AG04450 (cell line): ENCODE measurements around the gene KRTAP19-6. TPM values are rescaled to one million over a fixed set of nuclear protein-coding genes. Genes with fewer than 3 reads are reported as not detected.
"Not testable (repeated sequence)": the region's sequence is repeated elsewhere in the genome, so short reads cannot be mapped to it uniquely, and the experiment has no call there.

Experiments
- CTCF ChIA-PET: fragments of 300-600, 350-600 bp; formaldehyde crosslinking; extraction: SDS; loops from one replicate; lab custom pipeline; 2022; ENCODE audit warnings: antibody characterized with exemption, inconsistent platforms; lab: Charles Lee
- POLR2A ChIA-PET: fragments of 350-600 bp; formaldehyde crosslinking; extraction: SDS; loops from one replicate; lab custom pipeline; 2021; ENCODE audit warnings: antibody characterized with exemption, inconsistent platforms; lab: Yijun Ruan, JAX
- DNase-seq: peaks from one replicate; pipeline ENCODE4 v3.0.0-alpha.2; 2011; ENCODE audit warnings: low read depth, low spot score
- H3K27ac ChIP-seq: one replicate; pipeline ENCODE4 v1.5.1; 2012; ENCODE audit warnings: low read depth, low read length, control low read depth
- H3K27me3 ChIP-seq: one replicate; pipeline ENCODE4 v1.6.0; 2012; ENCODE audit warnings: low read length; ENCODE audit not compliant: control insufficient read depth, insufficient read depth
- H3K4me3 ChIP-seq: 2 replicates; pipeline ENCODE4 v1.5.1; 2011; ENCODE audit warnings: mild to moderate bottlenecking, low read depth, low read length, control low read depth
- H3K9me3 ChIP-seq: 2 replicates; pipeline ENCODE4 v1.5.1; 2012; ENCODE audit warnings: low read length; ENCODE audit not compliant: control insufficient read depth, insufficient read depth
- CTCF ChIP-seq: IDR thresholded peaks from 2 replicates; pipeline ENCODE4 v1.5.1; 2011; ENCODE audit warnings: low read depth, low read length, control low read depth, inconsistent platforms
- polyA plus RNA-seq: library from polyadenylated mRNA; depleted of rRNA; stranded (reverse); fragments of >200 nt; gene quantifications from 2 replicates; pipeline ENCODE4 v1.2.3, GENCODE V29; 2011

The KRTAP19-6 gene
- polyA plus RNA-seq, 1 experiment, result not detected

DNA sequence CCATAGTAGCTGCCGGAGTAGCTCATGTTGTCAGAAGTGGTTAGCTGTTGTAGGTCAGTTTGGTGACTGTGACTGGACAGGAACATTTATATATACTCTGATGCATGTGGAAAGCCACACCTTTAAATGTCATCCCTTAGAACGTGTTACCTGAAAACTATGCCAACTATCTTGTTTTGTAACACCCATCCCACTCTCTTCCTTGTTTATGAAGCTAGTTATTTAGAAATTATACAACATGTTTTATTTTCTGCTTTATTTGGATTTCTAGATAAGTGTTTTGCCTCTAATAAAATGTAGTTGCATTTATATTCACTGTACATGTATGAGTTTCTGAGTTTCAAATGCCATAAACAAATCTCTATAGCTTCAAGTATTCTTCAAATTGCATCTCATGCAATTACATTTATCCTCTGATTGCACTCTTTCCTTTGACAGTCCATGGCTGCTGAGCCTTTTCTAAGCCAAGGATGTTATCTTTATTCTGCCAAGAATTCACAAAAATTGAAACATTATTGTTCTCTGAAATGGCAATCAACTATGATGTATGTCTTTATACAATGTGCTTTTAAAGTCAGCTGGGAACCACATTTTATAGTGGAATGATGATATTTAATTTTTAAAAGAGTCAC lies 19.7 kb upstream of the KRTAP19-6 start, which contains the start of gene KRTAP19-7:
Gene KRTAP19-7, minus strand, starts transcription at position 51 of the 632 bp plus-strand sequence. Its CDS starts 25 bp downstream, at position 26.
- ChIA-PET CTCF (no interaction called here), POLR2A (no interaction called here)
- peaks cover 10% of the 10 kb centered on the region for H3K9me3 ChIP-seq
- TF ChIP-seq CTCF, result no peak
- no peak within 1 kb of the TSS for H3K27ac ChIP-seq
- no peaks in the 10 kb centered on the region for H3K27me3 ChIP-seq
- no peak for DNase-seq
- no peak within 1 kb of the TSS for H3K4me3 ChIP-seq

DNA sequence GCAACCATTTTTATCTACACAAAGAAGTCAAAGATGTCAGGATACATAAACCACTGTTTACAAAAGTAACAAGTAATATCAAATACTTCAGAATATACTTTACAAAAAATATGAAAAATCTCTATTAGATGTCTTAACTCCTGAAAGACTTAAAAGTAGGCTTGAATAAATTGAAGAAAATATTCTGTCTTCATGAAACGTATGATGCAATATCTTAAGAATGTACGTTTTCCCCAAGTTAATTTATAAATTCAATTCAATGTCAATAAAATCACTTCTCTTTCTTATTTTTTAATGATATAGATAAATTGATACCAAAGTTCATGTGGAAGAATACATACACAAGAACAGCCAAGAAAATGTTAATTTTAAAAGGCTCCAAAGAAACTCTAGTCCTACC lies 13.4 kb upstream of the KRTAP19-6 start:
- no peak for DNase-seq
- Histone ChIP-seq H3K27me3 (no peaks in the 10 kb centered on the region), H3K4me3 (no peak overlapping the region), H3K27ac (no peak overlapping the region), H3K9me3 (peaks cover 15% of the 10 kb centered on the region)
- CTCF ChIA-PET, result no interaction called here
- TF ChIP-seq CTCF, result no peak
- POLR2A ChIA-PET, result no interaction called here

DNA sequence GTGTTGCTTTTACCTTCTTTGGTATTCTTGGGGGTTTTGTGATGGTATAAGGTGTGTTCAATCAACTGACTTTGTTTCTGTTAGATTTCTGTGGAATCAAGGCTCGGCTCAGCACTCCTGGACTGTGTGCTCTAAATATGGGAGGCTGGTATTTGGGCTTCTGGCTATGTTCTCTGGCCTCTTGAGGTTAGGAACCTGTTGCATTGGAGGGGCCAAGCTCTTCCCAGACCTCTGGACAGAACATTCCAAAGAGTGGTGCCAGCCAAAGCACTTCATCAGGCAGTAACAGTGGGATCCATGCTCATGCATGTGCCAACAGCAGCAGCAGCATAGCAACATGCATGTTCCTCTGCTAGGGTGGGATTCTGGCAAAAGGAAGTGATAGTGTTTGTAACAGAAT lies 11.1 kb upstream of the KRTAP19-6 start:
- H3K9me3 ChIP-seq, result peaks cover 8% of the 10 kb centered on the region
- H3K4me3 ChIP-seq, result no peak overlapping the region
- no peaks in the 10 kb centered on the region for H3K27me3 ChIP-seq
- ChIA-PET CTCF (no interaction called here), POLR2A (no interaction called here)
- no peak for DNase-seq
- TF ChIP-seq CTCF, result no peak
- H3K27ac ChIP-seq, result no peak overlapping the region

GRCh38 chr21:30518876-30519275 lies 22.8 kb downstream of the KRTAP19-6 start:
- ChIA-PET POLR2A (no interaction called here), CTCF (no interaction called here)
- Histone ChIP-seq H3K9me3 (no peaks in the 10 kb centered on the region; the same call in 1 of the 2 replicates), H3K4me3 (no peak overlapping the region), H3K27me3 (no peaks in the 10 kb centered on the region), H3K27ac (no peak overlapping the region)
- DNase-seq, result no peak
- no peak for TF ChIP-seq CTCF

- H3K9me3 ChIP-seq, result peaks cover 6% of the 10 kb centered on the region
- TF ChIP-seq CTCF, result no peak
- H3K4me3 ChIP-seq, result no peak overlapping the region
- ChIA-PET CTCF (no interaction called here), POLR2A (no interaction called here)
- H3K27me3 ChIP-seq, result no peaks in the 10 kb centered on the region
- H3K27ac ChIP-seq, result no peak overlapping the region
- DNase-seq, result no peak
Observed at GRCh38 chr21:30515681-30516080, 26.0 kb downstream of the KRTAP19-6 start.

DNA sequence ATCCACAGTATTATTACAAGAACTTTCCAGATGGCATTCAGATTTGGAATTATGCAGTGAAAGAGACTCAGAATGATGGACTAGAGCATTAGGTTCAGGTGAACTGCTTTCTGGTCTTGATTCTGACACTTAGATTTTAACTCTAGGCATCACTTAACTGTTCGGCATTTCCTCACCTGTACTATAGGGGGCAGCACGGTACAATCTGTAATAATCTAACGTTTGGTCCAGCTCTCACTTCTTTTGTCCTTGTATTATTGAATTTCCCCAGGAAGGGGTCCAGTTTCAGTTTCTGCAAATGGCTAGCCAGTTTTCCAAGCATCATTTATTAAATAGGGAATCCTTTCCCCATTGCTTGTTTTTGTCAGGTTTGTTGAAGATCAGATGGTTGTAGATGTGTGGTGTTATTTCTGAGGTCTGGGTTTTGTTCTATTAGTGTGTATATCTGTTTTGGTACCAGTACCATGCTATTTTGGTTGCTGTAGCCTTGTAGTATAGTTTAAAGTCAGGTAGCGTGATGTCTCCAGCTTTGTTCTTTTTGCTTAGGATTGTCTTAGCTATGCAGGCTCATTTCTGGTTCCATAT lies 36.0 kb downstream of the KRTAP19-6 start:
- CTCF ChIA-PET, result interaction anchor here (0.6 kb wide), 1 partner anchor 85 kb away, joined by 9 read pairs; no protein-coding TSS in a partner anchor
- H3K27me3 ChIP-seq, H3K4me3 ChIP-seq, H3K27ac ChIP-seq, POLR2A ChIA-PET, DNase-seq: not testable (repeated sequence)
- H3K9me3 ChIP-seq, result peaks cover 11% of the 10 kb centered on the region
